Dermis blood vessel endothelial cell (primary cell): ENCODE measurements around the gene ABCE1. TPM values are rescaled to one million over a fixed set of nuclear protein-coding genes. Genes with fewer than 3 reads are reported as not detected.

Source experiments
- DNase-seq: peaks from one replicate; pipeline ENCODE4 v3.0.0; 2010
- total RNA-seq: library from RNA; depleted of rRNA; stranded (reverse); fragments of >200 nt; gene quantifications from 2 replicates; pipeline ENCODE4 v1.2.3, GENCODE V29; 2014

Gene ABCE1
- total RNA-seq, 1 donor from 2014 or later, result 197 TPM

DNA sequence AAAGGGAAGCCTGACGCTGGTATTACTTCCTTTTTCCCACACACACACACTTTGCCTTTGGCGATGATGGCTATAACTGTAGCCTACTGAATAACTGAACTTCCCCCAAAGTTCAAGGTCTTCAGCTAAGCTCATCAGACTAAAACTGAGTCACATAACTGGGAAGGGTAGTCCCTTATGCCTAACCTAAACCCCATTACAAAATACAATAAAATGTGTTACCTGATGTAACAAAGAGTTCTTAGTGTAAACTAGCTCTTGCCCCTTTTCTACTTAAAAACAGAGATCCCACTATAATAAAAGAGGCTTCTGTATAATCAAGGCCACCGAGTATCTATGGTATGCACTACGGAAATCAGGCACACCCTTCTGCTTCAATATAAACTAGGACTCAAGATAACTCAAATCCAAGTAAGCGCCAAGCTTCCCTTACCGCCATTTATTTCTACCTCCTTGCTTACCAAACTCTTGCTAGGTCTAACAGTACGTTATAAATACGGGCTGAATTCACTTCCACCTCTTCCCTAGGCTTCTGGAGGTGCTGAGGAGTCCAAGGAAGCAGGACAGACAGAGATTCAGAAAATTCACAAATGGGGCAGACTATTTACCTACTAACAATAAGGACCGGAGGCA is 79.9 kb downstream of the ABCE1 start:
- peak; percentile 91 for DNase-seq

- DNase-seq, result peak; percentile 38
Measured at GRCh38 chr4:145178740-145179280, 80.7 kb downstream of the ABCE1 start.

Other genes starting within 250 kb of the ABCE1 start
- gene ANAPC10, start 115 bp upstream of the ABCE1 start, total RNA-seq, result 27.6 and 35.6 TPM in 2 replicates
- 29.5 and 35.9 TPM in 2 replicates for gene OTUD4, start 82.3 kb downstream of the ABCE1 start, total RNA-seq